Measurements from ENCODE around the gene CTDSP2.

GRCh38 chr12:57895389-57896114 is 49.0 kb upstream of the CTDSP2 start:
- TF ChIP-seq GABPA (IDR thresholded peaks at IDR 0.05; ENCODE audit: low read depth) = no peak
- TF ChIP-seq POLR2AphosphoS5 (IDR thresholded peaks at IDR 0.05; ENCODE audit: low read depth) = no peak
- TF ChIP-seq, protein P1, sequence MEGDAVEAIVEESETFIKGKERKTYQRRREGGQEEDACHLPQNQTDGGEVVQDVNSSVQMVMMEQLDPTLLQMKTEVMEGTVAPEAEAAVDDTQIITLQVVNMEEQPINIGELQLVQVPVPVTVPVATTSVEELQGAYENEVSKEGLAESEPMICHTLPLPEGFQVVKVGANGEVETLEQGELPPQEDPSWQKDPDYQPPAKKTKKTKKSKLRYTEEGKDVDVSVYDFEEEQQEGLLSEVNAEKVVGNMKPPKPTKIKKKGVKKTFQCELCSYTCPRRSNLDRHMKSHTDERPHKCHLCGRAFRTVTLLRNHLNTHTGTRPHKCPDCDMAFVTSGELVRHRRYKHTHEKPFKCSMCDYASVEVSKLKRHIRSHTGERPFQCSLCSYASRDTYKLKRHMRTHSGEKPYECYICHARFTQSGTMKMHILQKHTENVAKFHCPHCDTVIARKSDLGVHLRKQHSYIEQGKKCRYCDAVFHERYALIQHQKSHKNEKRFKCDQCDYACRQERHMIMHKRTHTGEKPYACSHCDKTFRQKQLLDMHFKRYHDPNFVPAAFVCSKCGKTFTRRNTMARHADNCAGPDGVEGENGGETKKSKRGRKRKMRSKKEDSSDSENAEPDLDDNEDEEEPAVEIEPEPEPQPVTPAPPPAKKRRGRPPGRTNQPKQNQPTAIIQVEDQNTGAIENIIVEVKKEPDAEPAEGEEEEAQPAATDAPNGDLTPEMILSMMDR (IDR thresholded peaks at IDR 0.05; ENCODE audit: insufficient read depth, low read length) = no peak
